Endodermal cell (in vitro differentiated cells): ENCODE measurements around the gene PIGS. TPM values are rescaled to one million over a fixed set of nuclear protein-coding genes. Genes with fewer than 3 reads are reported as not detected.
A peak's percentile ranks its signal among the peaks of the same experiment; 100 is the strongest.

Source experiments
- DNase-seq: peaks from one replicate; pipeline ENCODE4 v3.0.0-alpha.2; 2017
- H3K27ac ChIP-seq: 2 replicates; pipeline ENCODE4 v1.5.1; 2013; ENCODE audit warnings: mild to moderate bottlenecking, low read depth, low read length, moderate library complexity
- H3K27me3 ChIP-seq: 2 replicates; pipeline ENCODE4 v1.6.1; 2013; ENCODE audit warnings: mild to moderate bottlenecking, low read length, moderate library complexity; ENCODE audit not compliant: insufficient read depth, control insufficient read depth, poor library complexity, severe bottlenecking
- H3K36me3 ChIP-seq: 2 replicates; pipeline ENCODE4 v1.7.0; 2013; ENCODE audit warnings: mild to moderate bottlenecking, low read length, moderate library complexity; ENCODE audit not compliant: control insufficient read depth, insufficient read depth
- H3K4me1 ChIP-seq: one replicate; pipeline ENCODE4 v1.7.0; 2013; ENCODE audit warnings: low read length; ENCODE audit not compliant: control insufficient read depth, insufficient read depth
- H3K4me3 ChIP-seq: 2 replicates; pipeline ENCODE4 v1.5.1; 2013; ENCODE audit warnings: mild to moderate bottlenecking, low read length, moderate library complexity
- H3K9ac ChIP-seq: 2 replicates; pipeline ENCODE4 v1.6.1; 2013; ENCODE audit warnings: mild to moderate bottlenecking, low read length, moderate library complexity; ENCODE audit not compliant: poor library complexity, severe bottlenecking; ENCODE audit errors: extremely low read depth
- H3K9me3 ChIP-seq: 2 replicates; pipeline ENCODE4 v1.6.1; 2013; ENCODE audit warnings: mild to moderate bottlenecking, low read length, moderate library complexity; ENCODE audit not compliant: control insufficient read depth
- H3K27ac Mint-ChIP-seq: 2 replicates; pipeline ENCODE4 v1.8.0; 2020; ENCODE audit warnings: mixed read lengths
- H3K27me3 Mint-ChIP-seq: 2 replicates; pipeline ENCODE4 v1.8.0; 2021; ENCODE audit warnings: mild to moderate bottlenecking, mixed read lengths; ENCODE audit not compliant: insufficient read depth
- H3K36me3 Mint-ChIP-seq: 2 replicates; pipeline ENCODE4 v1.8.0; 2020; ENCODE audit warnings: low read depth, mixed read lengths
- H3K4me1 Mint-ChIP-seq: 2 replicates; pipeline ENCODE4 v1.8.0; 2020; ENCODE audit warnings: mixed read lengths
- H3K4me3 Mint-ChIP-seq: 2 replicates; pipeline ENCODE4 v1.8.0; 2020; ENCODE audit warnings: mild to moderate bottlenecking, moderate library complexity, mixed read lengths
- H3K9me3 Mint-ChIP-seq: 2 replicates; pipeline ENCODE4 v1.8.0; 2020; ENCODE audit warnings: mild to moderate bottlenecking, mixed read lengths
- CTCF ChIP-seq: fragments of 200-600 bp; sonication (generic); conservative IDR thresholded peaks from 2 replicates; pipeline ENCODE4 v1.5.0; 2021; ENCODE audit warnings: antibody characterized with exemption, mild to moderate bottlenecking
- WGBS, 2 experiments: methylation state at CpG; one replicate each; pipeline versions ENCODE4 v1.1.5 to v1.1.7; 2013; ENCODE audit warnings: missing lambda C conversion rate in 2 of 2, mixed read lengths in 1 of 2; ENCODE audit not compliant: insufficient coverage in 1 of 2, insufficient read length in 1 of 2; 5-methylcytosine and 5-hydroxymethylcytosine counted together
- total RNA-seq, 2 donors: library from RNA; stranded (reverse); fragmentation: NEBNext Ultra II Directional in 1 of 2; extraction: Animal tissue kit (Norgen Biotek cat#: 25700) in 1 of 2; gene quantifications; 2 replicates in 1 of 2; 3 replicates in 1 of 2; pipeline ENCODE4 v1.2.1, GENCODE V29; 2021

PIGS gene
- total RNA-seq, 2 donors from 2014 or later: 34.9 to 43.0 TPM

GRCh38 chr17:28599311-28600184 is 28.2 kb upstream of the PIGS start:
- no peaks in the 10 kb centered on the region for H3K27me3 Mint-ChIP-seq
- Histone ChIP-seq H3K27me3 (no peaks in the 10 kb centered on the region), H3K27ac (peak overlapping the region; percentile 24), H3K9me3 (no peaks in the 10 kb centered on the region), H3K4me1 (no peaks in the 10 kb centered on the region), H3K9ac (peak overlapping the region; percentile 90), H3K4me3 (peak overlapping the region; percentile 93), H3K36me3 (peaks cover 16% of the 10 kb centered on the region)
- H3K4me3 Mint-ChIP-seq: peak overlapping the region; percentile 89
- 34 to 50% methylated on average over 30 to 40 of the region's 40 CpGs for WGBS, 2 experiments
- no peak for TF ChIP-seq CTCF
- no peak for DNase-seq
- peaks cover 3% of the 10 kb centered on the region for H3K9me3 Mint-ChIP-seq
- H3K36me3 Mint-ChIP-seq: peaks cover 18% of the 10 kb centered on the region
- H3K27ac Mint-ChIP-seq: peak overlapping the region; percentile 89
- peaks cover 14% of the 10 kb centered on the region for H3K4me1 Mint-ChIP-seq

GRCh38 chr17:28598799-28599310 is 27.5 kb upstream of the PIGS start, which contains the start of gene SPAG5:
SPAG5 (minus strand) TSS chr17:28599025; CDS start chr17:28598946, 79 bp downstream.
- TF ChIP-seq CTCF: no peak
- Mint-ChIP-seq H3K4me3 (peak within 1 kb of the TSS; percentile 89), H3K36me3 (peaks cover 18% of the 10 kb centered on the region), H3K4me1 (peaks cover 14% of the 10 kb centered on the region), H3K27me3 (no peaks in the 10 kb centered on the region), H3K27ac (peak within 1 kb of the TSS; percentile 99), H3K9me3 (peaks cover 3% of the 10 kb centered on the region)
- Histone ChIP-seq H3K4me1 (no peaks in the 10 kb centered on the region), H3K27me3 (no peaks in the 10 kb centered on the region), H3K4me3 (peak within 1 kb of the TSS; percentile 93), H3K9ac (peak within 1 kb of the TSS; percentile 90), H3K27ac (peak within 1 kb of the TSS; percentile 76), H3K36me3 (peaks cover 20% of the 10 kb centered on the region), H3K9me3 (no peaks in the 10 kb centered on the region)
- peak; percentile 99 for DNase-seq
- WGBS, 2 experiments: 0 to 2% methylated on average over 21 to 44 of the region's 44 CpGs

- no peak for DNase-seq
These were observed 27.1 kb upstream of the PIGS start for GRCh38 chr17:28598389-28598788.

More at GRCh38 chr17:28598389-28598788, 27.1 kb upstream of the PIGS start:
- Histone ChIP-seq H3K4me3 (peak overlapping the region; percentile 93), H3K27me3 (no peaks in the 10 kb centered on the region), H3K36me3 (peaks cover 20% of the 10 kb centered on the region), H3K27ac (peak overlapping the region; percentile 76), H3K4me1 (no peaks in the 10 kb centered on the region), H3K9me3 (no peaks in the 10 kb centered on the region), H3K9ac (peak overlapping the region; percentile 90)
- peaks cover 15% of the 10 kb centered on the region for H3K36me3 Mint-ChIP-seq
- H3K27ac Mint-ChIP-seq: peak overlapping the region; percentile 99
- H3K9me3 Mint-ChIP-seq: no peaks in the 10 kb centered on the region
- peaks cover 14% of the 10 kb centered on the region for H3K4me1 Mint-ChIP-seq
- WGBS, 2 experiments: 4 to 8% methylated on average over 10 to 16 of the region's 17 CpGs
- no peaks in the 10 kb centered on the region for H3K27me3 Mint-ChIP-seq
- peak overlapping the region; percentile 89 for H3K4me3 Mint-ChIP-seq
- no peak for TF ChIP-seq CTCF
